Umbilical cord (tissue), 2 donors: ENCODE data around the gene ELP6. TPM values are rescaled to one million over a fixed set of nuclear protein-coding genes. Genes with fewer than 3 reads are reported as not detected.
"Not testable (repeated sequence)": the region's sequence is repeated elsewhere in the genome, so short reads cannot be mapped to it uniquely, and the experiment has no call there.

Experiments
- DNase-seq: peaks from one replicate; pipeline ENCODE4 v3.0.0-alpha.2; 2015; ENCODE audit warnings: low spot score
- total RNA-seq: library from RNA; depleted of rRNA; stranded (reverse); fragments of >200 nt; gene quantifications from one replicate; pipeline ENCODE4 v1.2.3, GENCODE V29; 2014; ENCODE audit warnings: low replicate concordance; ENCODE audit not compliant: insufficient read depth

The ELP6 gene
- total RNA-seq, 1 donor from 2014 or later, result 11.3 TPM

DNA sequence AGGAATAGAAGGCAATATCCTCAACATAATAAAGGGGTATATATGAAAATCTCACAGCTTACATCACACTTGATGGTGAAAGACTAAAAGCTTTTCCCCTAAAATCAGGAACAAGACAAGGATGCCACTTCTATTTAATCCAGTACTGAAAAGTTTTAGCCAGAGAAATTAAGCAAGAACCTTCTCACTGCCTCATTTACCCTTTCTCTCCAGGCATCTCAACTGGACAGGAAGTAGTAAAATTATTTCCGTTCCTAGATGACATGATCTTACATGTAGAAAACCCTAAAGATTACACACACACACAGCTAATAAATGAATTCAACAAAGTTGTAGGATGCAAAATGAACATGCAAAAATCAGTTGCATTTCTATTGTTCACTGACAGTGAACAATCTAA, 48.9 kb downstream of the ELP6 start:
- DNase-seq, result no peak

DNA sequence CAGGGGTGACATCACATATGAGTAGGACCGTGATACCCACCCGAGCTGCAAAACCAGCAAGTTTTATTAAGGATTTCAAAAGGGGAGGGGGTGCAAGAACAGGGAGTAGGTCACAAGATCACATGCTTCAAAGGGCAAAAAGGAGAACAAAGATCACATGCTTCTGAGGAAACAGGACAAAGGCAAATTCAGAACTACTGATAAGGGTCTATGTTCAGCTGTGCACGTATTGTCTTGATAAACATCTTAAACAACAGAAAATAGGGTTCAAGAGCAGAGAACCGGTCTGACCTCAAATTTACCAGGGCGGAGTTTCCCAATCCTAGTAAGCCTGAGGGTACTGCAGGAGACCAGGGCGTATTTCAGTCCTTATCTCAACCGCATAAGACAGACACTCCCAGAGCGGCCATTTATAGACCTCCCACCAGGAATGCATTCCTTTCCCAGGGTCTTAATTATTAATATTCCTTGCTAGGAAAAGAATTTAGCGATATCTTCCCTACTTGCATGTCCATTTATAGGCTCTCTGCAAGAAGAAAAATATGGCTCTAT, 53.9 kb downstream of the ELP6 start:
- DNase-seq, result not testable (repeated sequence)

DNA sequence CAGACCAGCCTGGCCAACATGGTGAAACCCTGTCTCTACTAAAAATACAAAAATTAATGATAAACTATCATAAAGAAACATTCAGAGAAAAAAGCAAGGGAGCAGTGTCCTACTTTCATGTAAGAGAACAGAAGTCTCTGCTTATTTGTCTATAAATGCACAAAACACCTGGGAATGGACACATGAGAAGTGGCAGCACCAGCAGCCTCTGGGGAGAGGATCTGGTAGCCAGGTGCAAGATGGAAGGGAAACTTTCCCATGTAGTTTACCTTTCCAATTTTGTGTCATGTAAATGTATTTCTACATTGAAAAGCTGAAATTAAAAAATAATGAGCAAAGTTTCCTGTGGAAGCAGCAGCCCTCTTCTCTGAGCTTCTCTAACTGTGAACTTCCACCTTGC, 56.5 kb downstream of the ELP6 start:
- DNase-seq, result no peak

DNA sequence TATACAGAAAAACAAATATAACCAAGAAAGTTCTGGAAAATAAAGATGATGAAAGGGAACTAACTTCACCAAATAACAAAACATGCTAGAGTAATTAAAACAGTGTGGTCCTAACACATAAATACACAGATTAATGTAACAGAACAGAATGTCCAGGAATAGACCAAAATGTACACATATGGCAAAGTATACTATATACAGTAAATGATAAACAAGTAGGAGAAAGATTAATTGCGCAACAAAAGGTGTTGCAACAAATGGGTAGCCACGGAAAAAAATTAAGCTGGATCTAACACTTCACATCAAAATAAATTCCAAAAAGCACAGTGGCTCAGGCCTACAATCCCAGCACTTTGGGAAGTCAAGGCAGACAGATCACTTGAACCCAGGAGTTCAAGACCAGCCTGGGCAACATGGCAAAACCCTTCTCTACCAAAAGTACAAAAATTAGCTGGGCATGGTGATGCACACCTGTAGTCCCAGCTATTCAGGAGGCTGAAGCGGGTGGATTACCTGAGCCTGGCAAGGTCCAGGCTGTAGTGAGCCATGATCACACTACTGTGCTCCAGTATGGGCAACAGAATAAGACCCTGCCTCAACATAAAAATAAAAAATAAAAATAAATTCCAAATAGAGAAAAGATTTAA, 57.6 kb downstream of the ELP6 start:
- DNase-seq, result no peak

DNA sequence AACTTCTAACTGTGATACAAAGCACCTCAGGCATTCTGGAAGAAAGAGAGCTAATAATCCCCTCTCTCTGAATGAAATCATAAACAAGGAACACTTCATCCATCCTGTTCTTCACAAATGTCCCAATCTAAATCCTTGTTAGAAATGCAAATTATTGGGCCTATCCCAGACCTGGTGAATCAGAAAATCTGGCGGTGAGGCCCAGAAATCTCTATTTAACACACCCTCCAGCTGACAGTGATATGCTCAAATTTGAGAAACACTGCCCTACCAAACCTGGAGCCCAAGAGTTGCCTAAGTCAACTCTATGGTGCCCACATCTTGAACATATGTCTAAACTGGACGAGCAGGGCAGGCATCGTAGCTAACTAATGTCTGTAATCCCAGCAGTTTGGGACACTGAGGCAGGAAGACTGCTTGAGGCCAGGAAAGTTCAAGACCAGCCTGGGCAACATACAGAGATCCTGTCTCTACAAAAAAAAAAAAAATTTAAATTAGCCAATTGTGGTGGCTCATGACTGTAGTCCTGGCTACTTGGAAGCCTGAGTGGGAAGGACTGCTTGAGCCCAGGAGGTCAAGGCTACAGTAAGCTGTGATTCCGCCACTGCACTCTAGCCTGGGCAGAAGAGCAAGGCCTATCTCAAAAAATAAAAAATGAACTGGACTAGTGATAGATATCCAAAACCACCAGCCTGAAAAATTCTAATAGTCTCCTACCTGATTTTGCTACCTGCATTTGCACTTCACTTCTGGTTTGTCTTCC, 60.9 kb downstream of the ELP6 start:
- no peak for DNase-seq

Other genes with a start within 250 kb of the ELP6 start
- gene KIF9, start 230.9 kb downstream of the ELP6 start, total RNA-seq, result not detected
- 11.8 TPM for gene KLHL18, start 230.8 kb downstream of the ELP6 start, total RNA-seq
- gene PTPN23, start 132.7 kb downstream of the ELP6 start, total RNA-seq, result 18.8 TPM
- 44.8 TPM for gene SCAP, start 37.8 kb downstream of the ELP6 start, total RNA-seq
- gene CSPG5, start 65.2 kb upstream of the ELP6 start, total RNA-seq, result 18.1 TPM